ENCODE measurements around the gene TMTC1. TPM values are rescaled to one million over a fixed set of nuclear protein-coding genes. Genes with fewer than 3 reads are reported as not detected.
"Not testable (repeated sequence)": the region's sequence is repeated elsewhere in the genome, so short reads cannot be mapped to it uniquely, and the experiment has no call there.

The TMTC1 gene
- total RNA-seq, 2 donors from 2014 or later, result 76.3 to 160 TPM

DNA sequence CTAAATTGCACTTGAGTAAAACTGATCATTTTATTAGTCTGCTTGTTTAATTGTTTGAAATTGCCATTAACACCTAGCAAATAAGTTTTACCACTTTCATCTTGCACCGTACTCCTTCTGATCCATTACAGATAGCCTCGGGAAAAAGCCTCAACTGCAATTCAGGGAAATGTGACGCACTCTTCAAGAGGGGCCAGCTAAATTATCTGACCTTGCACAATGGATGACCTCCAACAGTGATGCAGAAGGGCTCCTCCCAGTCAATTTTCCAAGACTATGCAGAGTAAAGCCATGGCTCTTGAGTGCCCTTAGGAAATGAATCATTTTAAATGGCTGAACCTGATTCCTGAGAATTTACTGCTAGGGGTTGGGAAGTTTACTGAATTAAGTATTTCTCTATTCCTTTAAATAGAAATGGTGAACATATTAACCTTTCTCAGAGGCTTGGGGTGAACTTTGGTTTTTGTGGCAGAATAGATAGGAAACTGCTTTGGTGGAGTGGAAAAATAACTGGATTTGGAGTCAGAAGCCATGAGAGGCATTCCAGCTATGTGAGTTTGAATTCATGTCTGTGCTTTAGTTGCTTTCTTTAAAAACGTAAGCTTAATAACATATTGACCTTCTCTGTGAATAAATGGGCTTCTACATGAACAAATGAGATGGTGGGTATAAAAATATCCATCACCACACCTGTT is 221.5 kb downstream of the TMTC1 start:
- Histone ChIP-seq H3K27me3 (replicated peaks; ENCODE audit: insufficient read depth) (no peaks in the 10 kb centered on the region), H3K27ac (peak overlapping the region in 1 of 2 donors; percentile 42), H3K4me3 (no peak overlapping the region), H3K4me1 (ENCODE audit: control insufficient read depth in 1 of 2, low read depth in 2 of 2) (peaks cover 23 to 35% of the 10 kb centered on the region in 2 donors), H3K36me3 (no peaks in the 10 kb centered on the region), H3K9me3 (no peaks in the 10 kb centered on the region)
- TF ChIP-seq, protein P1, sequence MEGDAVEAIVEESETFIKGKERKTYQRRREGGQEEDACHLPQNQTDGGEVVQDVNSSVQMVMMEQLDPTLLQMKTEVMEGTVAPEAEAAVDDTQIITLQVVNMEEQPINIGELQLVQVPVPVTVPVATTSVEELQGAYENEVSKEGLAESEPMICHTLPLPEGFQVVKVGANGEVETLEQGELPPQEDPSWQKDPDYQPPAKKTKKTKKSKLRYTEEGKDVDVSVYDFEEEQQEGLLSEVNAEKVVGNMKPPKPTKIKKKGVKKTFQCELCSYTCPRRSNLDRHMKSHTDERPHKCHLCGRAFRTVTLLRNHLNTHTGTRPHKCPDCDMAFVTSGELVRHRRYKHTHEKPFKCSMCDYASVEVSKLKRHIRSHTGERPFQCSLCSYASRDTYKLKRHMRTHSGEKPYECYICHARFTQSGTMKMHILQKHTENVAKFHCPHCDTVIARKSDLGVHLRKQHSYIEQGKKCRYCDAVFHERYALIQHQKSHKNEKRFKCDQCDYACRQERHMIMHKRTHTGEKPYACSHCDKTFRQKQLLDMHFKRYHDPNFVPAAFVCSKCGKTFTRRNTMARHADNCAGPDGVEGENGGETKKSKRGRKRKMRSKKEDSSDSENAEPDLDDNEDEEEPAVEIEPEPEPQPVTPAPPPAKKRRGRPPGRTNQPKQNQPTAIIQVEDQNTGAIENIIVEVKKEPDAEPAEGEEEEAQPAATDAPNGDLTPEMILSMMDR (IDR thresholded peaks at IDR 0.05), result no peak
- DNase-seq (ENCODE audit: low spot score) (no peak), ATAC-seq (ENCODE audit: insufficient number of reproducible peaks, low FRiP score, low read depth) (peak; percentile 73)

DNA sequence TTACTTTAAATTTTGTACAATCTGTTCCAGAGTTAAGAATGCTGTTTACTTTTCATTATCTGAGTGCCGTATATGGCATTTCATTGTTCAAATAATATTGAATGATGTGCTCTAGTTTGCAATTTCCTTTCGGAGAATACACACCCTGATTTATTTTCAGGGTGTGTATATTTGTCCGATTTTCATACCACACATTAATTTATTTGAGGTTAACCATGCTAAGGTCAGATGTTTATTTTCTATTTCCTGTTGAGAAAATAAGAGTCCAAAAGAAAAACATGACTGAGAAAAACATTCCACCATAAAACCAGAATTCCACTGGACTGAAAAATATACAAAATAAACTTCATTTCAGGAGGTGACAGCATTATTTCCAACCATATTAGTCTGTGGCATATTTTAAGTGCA is 222.1 kb downstream of the TMTC1 start:
- Histone ChIP-seq H3K27me3 (replicated peaks; ENCODE audit: insufficient read depth) (no peaks in the 10 kb centered on the region), H3K27ac (peak overlapping the region in 1 of 2 donors; percentile 42), H3K4me1 (ENCODE audit: control insufficient read depth in 1 of 2, low read depth in 2 of 2) (peaks cover 23 to 35% of the 10 kb centered on the region in 2 donors), H3K36me3 (no peaks in the 10 kb centered on the region), H3K4me3 (no peak overlapping the region), H3K9me3 (no peaks in the 10 kb centered on the region)
- TF ChIP-seq, protein P1 (IDR thresholded peaks at IDR 0.05), result no peak
- ATAC-seq (ENCODE audit: insufficient number of reproducible peaks, low FRiP score, low read depth) (no peak), DNase-seq (ENCODE audit: low spot score) (no peak)

DNA sequence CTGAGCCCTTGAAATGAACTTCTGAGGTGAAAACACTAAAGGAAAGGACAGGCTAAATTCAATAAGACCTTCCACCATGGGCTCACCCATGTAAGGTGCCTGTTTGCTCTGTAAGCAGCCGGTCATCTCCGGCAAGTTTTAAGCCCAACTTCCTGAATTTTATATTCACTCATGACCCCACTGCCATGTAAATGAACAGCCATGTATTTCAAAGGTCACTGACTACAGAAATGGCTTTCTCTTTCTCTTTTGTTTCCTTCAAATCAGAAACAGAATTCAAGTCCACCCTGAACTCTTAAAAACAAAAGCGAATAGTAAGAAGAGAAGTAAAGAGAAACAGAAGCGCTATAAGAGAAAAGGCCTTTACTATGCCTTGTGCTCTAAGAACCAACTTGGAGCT is 224.5 kb downstream of the TMTC1 start:
- H3K9me3 ChIP-seq, result no peaks in the 10 kb centered on the region
- no peak overlapping the region for H3K4me3 ChIP-seq
- no peaks in the 10 kb centered on the region for H3K27me3 ChIP-seq (replicated peaks; ENCODE audit: insufficient read depth)
- TF ChIP-seq, protein P1 (IDR thresholded peaks at IDR 0.05), result no peak
- H3K4me1 ChIP-seq (ENCODE audit: control insufficient read depth in 1 of 2, low read depth in 2 of 2), result peaks cover 19 to 30% of the 10 kb centered on the region in 2 donors
- no peak for DNase-seq (ENCODE audit: low spot score)
- no peak for ATAC-seq (ENCODE audit: insufficient number of reproducible peaks, low FRiP score, low read depth)
- H3K36me3 ChIP-seq, result no peaks in the 10 kb centered on the region
- H3K27ac ChIP-seq, result no peak overlapping the region

DNA sequence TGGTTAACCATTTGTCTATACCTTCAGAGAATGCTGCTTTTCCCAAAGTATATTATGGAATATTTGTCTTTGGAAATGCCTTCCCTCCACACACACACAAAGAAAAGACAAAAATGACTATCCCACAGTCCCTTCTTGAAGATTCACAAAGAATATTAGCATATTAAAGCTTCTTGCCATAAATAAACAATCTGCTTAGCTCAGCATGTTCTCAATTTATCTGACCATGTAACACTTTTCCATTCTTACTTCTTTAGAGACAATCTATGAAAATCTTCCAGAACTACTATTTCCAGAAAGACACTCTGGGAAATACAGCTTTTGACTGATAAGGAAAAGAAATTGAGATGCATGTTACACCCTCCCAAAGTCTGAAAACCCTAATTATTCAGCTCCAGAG is 227.4 kb downstream of the TMTC1 start:
- H3K4me1 ChIP-seq (ENCODE audit: control insufficient read depth in 1 of 2, low read depth in 2 of 2), result peaks cover 8 to 15% of the 10 kb centered on the region in 2 donors
- no peaks in the 10 kb centered on the region for H3K9me3 ChIP-seq
- no peaks in the 10 kb centered on the region for H3K36me3 ChIP-seq
- TF ChIP-seq, protein P1 (IDR thresholded peaks at IDR 0.05), result no peak
- H3K4me3 ChIP-seq, result no peak overlapping the region
- DNase-seq (ENCODE audit: low spot score), result no peak
- no peak overlapping the region for H3K27ac ChIP-seq
- no peak for ATAC-seq (ENCODE audit: insufficient number of reproducible peaks, low FRiP score, low read depth)
- H3K27me3 ChIP-seq (replicated peaks; ENCODE audit: insufficient read depth), result no peaks in the 10 kb centered on the region

DNA sequence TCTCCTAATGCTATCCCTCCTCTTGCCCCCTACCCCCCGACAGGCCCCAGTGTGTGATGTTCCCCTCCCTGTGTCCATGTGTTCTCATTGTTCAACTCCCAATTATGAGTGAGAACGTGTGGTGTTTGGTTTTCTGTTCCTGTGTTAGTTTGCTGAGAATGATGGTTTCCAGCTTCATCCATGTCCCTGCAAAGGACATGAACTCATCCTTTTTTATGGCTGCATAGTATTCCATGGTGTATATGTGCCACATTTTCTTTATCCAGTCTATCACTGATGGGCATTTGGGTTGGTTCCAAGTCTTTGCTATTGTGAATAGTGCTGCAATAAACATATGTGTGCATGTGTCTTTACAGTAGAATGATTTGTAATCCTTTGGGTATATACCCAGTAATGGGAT is 228.3 kb downstream of the TMTC1 start:
- H3K4me1 ChIP-seq (ENCODE audit: control insufficient read depth in 1 of 2, low read depth in 2 of 2), result peaks cover 8 to 13% of the 10 kb centered on the region in 2 donors
- not testable (repeated sequence) for H3K9me3 ChIP-seq; H3K36me3 ChIP-seq; H3K4me3 ChIP-seq; DNase-seq (ENCODE audit: low spot score); ATAC-seq (ENCODE audit: insufficient number of reproducible peaks, low FRiP score, low read depth); H3K27me3 ChIP-seq (replicated peaks; ENCODE audit: insufficient read depth); H3K27ac ChIP-seq
